Caco-2 (cell line): Measurements from ENCODE around the gene LRRN3. TPM values are rescaled to one million over a fixed set of nuclear protein-coding genes. Genes with fewer than 3 reads are reported as not detected.

Experiments
- BruUV-seq: library from RNA; stranded (reverse); fragments of 400-500 nt; replicated peaks from 2 replicates; lab custom pipeline; 2021; lab: Mats Ljungman, UMichigan
- CTCF ChIA-PET: fragments of 300-600 bp; sonication (Branson Sonifier 250); formaldehyde crosslinking; loops from one replicate; lab custom pipeline; 2022; ENCODE audit warnings: antibody characterized with exemption; lab: Charles Lee
- POLR2A ChIA-PET: fragments of 300-600 bp; sonication (Branson Sonifier 250); formaldehyde crosslinking; loops from one replicate; lab custom pipeline; 2022; ENCODE audit warnings: antibody characterized with exemption; lab: Charles Lee
- DNase-seq, 2 experiments: peaks; one replicate each; pipeline versions ENCODE4 v3.0.0 to v3.0.0-alpha.2; 2020 to 2022
- H3K27me3 ChIP-seq: replicated peaks from 2 replicates; pipeline ENCODE4 v1.6.0; 2011; ENCODE audit warnings: low read length; ENCODE audit not compliant: control insufficient read depth, insufficient read depth
- H3K36me3 ChIP-seq: 2 replicates; pipeline ENCODE4 v1.5.1; 2011; ENCODE audit warnings: low read length; ENCODE audit not compliant: control insufficient read depth, insufficient read depth
- H3K4me1 ChIP-seq: fragments of 250-450 bp; sonication (Bioruptor Pico); 2 replicates; pipeline ENCODE4 v1.5.1; 2020; ENCODE audit warnings: mild to moderate bottlenecking
- H3K4me3 ChIP-seq: 2 replicates; pipeline ENCODE4 v1.5.1; 2011; ENCODE audit warnings: low read depth, mild to moderate bottlenecking, control low read depth, low read length
- H3K9me3 ChIP-seq: fragments of 250-450 bp; sonication (Bioruptor Pico); 2 replicates; pipeline ENCODE4 v1.5.1; 2020; ENCODE audit warnings: mild to moderate bottlenecking, moderate library complexity
- H3K27ac Mint-ChIP-seq: one replicate; pipeline ENCODE4 v1.8.0; 2022; ENCODE audit warnings: mixed read lengths; ENCODE audit not compliant: unreplicated experiment
- H3K27me3 Mint-ChIP-seq: one replicate; pipeline ENCODE4 v1.8.0; 2022; ENCODE audit warnings: mixed read lengths; ENCODE audit not compliant: insufficient read depth, unreplicated experiment
- H3K36me3 Mint-ChIP-seq: one replicate; pipeline ENCODE4 v1.8.0; 2022; ENCODE audit warnings: mild to moderate bottlenecking, mixed read lengths; ENCODE audit not compliant: insufficient read depth, unreplicated experiment
- H3K4me1 Mint-ChIP-seq: one replicate; pipeline ENCODE4 v1.8.0; 2022; ENCODE audit warnings: low read depth, mixed read lengths; ENCODE audit not compliant: unreplicated experiment
- H3K4me3 Mint-ChIP-seq: one replicate; pipeline ENCODE4 v1.8.0; 2022; ENCODE audit warnings: mild to moderate bottlenecking, moderate library complexity, mixed read lengths; ENCODE audit not compliant: unreplicated experiment
- H3K9me3 Mint-ChIP-seq: one replicate; pipeline ENCODE4 v1.8.0; 2022; ENCODE audit warnings: mixed read lengths; ENCODE audit not compliant: unreplicated experiment
- CTCF ChIP-seq, 2 experiments: fragments of 200-600 bp in 1 of 2; IDR thresholded peaks; 1 replicate in 1 of 2; 2 replicates in 1 of 2; pipeline versions ENCODE4 v1.5.1 to v1.8.0; 2011 to 2022; ENCODE audit warnings: antibody characterized with exemption in 1 of 2, control low read depth in 1 of 2, inconsistent platforms in 1 of 2, low read depth in 1 of 2, low read length in 1 of 2, mild to moderate bottlenecking in 1 of 2, moderate library complexity in 1 of 2; ENCODE audit not compliant: insufficient read depth in 1 of 2, severe bottlenecking in 1 of 2, unreplicated experiment in 1 of 2
- intact Hi-C: fragments of 100-400 bp; cut with micrococcal nuclease; formaldehyde crosslinking; loops from one replicate; pipeline ENCODE4 v1.10.0; 2022; ENCODE audit not compliant: unreplicated experiment
- total RNA-seq: library from RNA; stranded (reverse); gene quantifications from 2 replicates; pipeline ENCODE4 v1.2.3, GENCODE V29; 2022

LRRN3 gene
- total RNA-seq, 1 experiment from 2014 or later = 0.68 TPM

GRCh38 chr7:111164442-111164841, 73.5 kb downstream of the LRRN3 start:
- ChIA-PET POLR2A (interaction anchor here (0.7 kb wide), 1 partner anchor 139 kb away, joined by 3 read pairs; no protein-coding TSS in a partner anchor), CTCF (no interaction called here)
- Histone ChIP-seq H3K9me3 (no peaks in the 10 kb centered on the region), H3K4me1 (no peaks in the 10 kb centered on the region), H3K4me3 (no peak overlapping the region), H3K36me3 (no peaks in the 10 kb centered on the region), H3K27me3 (no peaks in the 10 kb centered on the region)
- DNase-seq = no peak
- BruUV-seq = no TSS peak
- Mint-ChIP-seq H3K4me1 (no peaks in the 10 kb centered on the region), H3K27me3 (no peaks in the 10 kb centered on the region), H3K27ac (no peak overlapping the region), H3K4me3 (no peak overlapping the region), H3K9me3 (no peaks in the 10 kb centered on the region), H3K36me3 (no peaks in the 10 kb centered on the region)
- intact Hi-C loops = no loop called here
- no peak for TF ChIP-seq CTCF (IDR thresholded peaks at IDR 0.05; ENCODE audit: insufficient read depth in 1 of 2, low read depth in 1 of 2, low read length in 1 of 2, severe bottlenecking in 1 of 2, unreplicated experiment in 1 of 2)

- intact Hi-C loops = no loop called here
- H3K27ac Mint-ChIP-seq = no peak overlapping the region
- peaks cover 6% of the 10 kb centered on the region for H3K4me1 Mint-ChIP-seq
- no peak overlapping the region for H3K4me3 Mint-ChIP-seq
- H3K36me3 Mint-ChIP-seq = no peaks in the 10 kb centered on the region
- H3K9me3 Mint-ChIP-seq = no peaks in the 10 kb centered on the region
- no peak for DNase-seq
- Histone ChIP-seq H3K27me3 (no peaks in the 10 kb centered on the region), H3K4me1 (0 out of 2 replicates have a peak, but pooled peaks cover 4% of the 10 kb centered on the region), H3K9me3 (no peaks in the 10 kb centered on the region), H3K4me3 (no peak overlapping the region), H3K36me3 (no peaks in the 10 kb centered on the region)
- H3K27me3 Mint-ChIP-seq = no peaks in the 10 kb centered on the region
- BruUV-seq = no TSS peak
- CTCF ChIA-PET = no interaction called here
- POLR2A ChIA-PET = no interaction called here
- TF ChIP-seq CTCF (IDR thresholded peaks at IDR 0.05; ENCODE audit: insufficient read depth in 1 of 2, low read depth in 1 of 2, low read length in 1 of 2, severe bottlenecking in 1 of 2, unreplicated experiment in 1 of 2) = no peak
Measured at GRCh38 chr7:111168182-111168581, 77.3 kb downstream of the LRRN3 start.

GRCh38 chr7:111172564-111173257, 81.8 kb downstream of the LRRN3 start:
- Mint-ChIP-seq H3K4me1 (peaks cover 6% of the 10 kb centered on the region), H3K9me3 (no peaks in the 10 kb centered on the region), H3K4me3 (no peak overlapping the region), H3K27me3 (no peaks in the 10 kb centered on the region), H3K27ac (no peak overlapping the region), H3K36me3 (no peaks in the 10 kb centered on the region)
- no peak for TF ChIP-seq CTCF (IDR thresholded peaks at IDR 0.05; ENCODE audit: insufficient read depth in 1 of 2, low read depth in 1 of 2, low read length in 1 of 2, severe bottlenecking in 1 of 2, unreplicated experiment in 1 of 2)
- Histone ChIP-seq H3K9me3 (no peaks in the 10 kb centered on the region), H3K27me3 (no peaks in the 10 kb centered on the region), H3K36me3 (no peaks in the 10 kb centered on the region), H3K4me3 (no peak overlapping the region), H3K4me1 (0 out of 2 replicates have a peak, but pooled peaks cover 4% of the 10 kb centered on the region)
- intact Hi-C loops = no loop called here
- CTCF ChIA-PET = no interaction called here
- POLR2A ChIA-PET = no interaction called here
- BruUV-seq = no TSS peak
- DNase-seq = no peak
